ENCODE results near the gene IRGC. TPM values are rescaled to one million over a fixed set of nuclear protein-coding genes. Genes with fewer than 3 reads are reported as not detected.

IRGC gene
- total RNA-seq, 3 donors from 2014 or later: not detected

DNA sequence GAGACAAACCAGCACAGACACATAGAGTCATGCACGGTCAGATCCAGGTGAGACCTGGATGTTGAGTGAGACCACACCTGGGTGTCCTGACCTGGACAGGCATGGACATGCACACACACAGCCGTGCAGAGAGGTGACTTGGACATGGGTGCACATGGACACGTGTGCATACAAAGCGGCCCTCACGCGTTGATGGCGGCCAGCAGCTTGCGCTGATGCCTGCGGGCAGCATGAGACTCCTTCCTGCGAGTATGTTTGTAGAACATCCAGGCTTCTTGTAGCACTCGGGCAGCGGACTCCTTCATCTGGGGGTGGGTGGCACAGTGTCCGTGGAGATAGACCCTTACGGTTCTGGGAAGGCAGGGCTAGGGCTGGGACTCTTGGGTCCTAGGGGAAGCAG is 53.4 kb downstream of the IRGC start:
- H3K36me3 ChIP-seq (ENCODE audit: low read depth): no peaks in the 10 kb centered on the region
- intact Hi-C loops (cut with DNase I, micrococcal nuclease): no loop called here
- ATAC-seq: no peak

More for the DNA sequence above, 53.4 kb downstream of the IRGC start:
- peaks cover 47% of the 10 kb centered on the region for H3K4me1 ChIP-seq (ENCODE audit: low read depth)
- no peak overlapping the region for H3K4me3 ChIP-seq
- TF ChIP-seq, protein P1, sequence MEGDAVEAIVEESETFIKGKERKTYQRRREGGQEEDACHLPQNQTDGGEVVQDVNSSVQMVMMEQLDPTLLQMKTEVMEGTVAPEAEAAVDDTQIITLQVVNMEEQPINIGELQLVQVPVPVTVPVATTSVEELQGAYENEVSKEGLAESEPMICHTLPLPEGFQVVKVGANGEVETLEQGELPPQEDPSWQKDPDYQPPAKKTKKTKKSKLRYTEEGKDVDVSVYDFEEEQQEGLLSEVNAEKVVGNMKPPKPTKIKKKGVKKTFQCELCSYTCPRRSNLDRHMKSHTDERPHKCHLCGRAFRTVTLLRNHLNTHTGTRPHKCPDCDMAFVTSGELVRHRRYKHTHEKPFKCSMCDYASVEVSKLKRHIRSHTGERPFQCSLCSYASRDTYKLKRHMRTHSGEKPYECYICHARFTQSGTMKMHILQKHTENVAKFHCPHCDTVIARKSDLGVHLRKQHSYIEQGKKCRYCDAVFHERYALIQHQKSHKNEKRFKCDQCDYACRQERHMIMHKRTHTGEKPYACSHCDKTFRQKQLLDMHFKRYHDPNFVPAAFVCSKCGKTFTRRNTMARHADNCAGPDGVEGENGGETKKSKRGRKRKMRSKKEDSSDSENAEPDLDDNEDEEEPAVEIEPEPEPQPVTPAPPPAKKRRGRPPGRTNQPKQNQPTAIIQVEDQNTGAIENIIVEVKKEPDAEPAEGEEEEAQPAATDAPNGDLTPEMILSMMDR (IDR thresholded peaks at IDR 0.05): no peak
- H3K9me3 ChIP-seq: no peaks in the 10 kb centered on the region
- DNase-seq: no peak

Other genes starting within 250 kb of the IRGC start
- 10 to 100 TPM; 13.2 to 22.4 (median 21.3) TPM for gene PHLDB3, start 211.3 kb upstream of the IRGC start, total RNA-seq
- 100 to 1,000 TPM; 235 to 713 (median 450) TPM for gene ETHE1, start 188.9 kb upstream of the IRGC start, total RNA-seq
- gene ZNF575, start 182.9 kb upstream of the IRGC start, total RNA-seq: 10 to 100 TPM in 1 of 3 donors, 1 to 10 TPM in 2; 9.1 to 18.2 (median 9.6) TPM
- 10 to 100 TPM; 16.4 to 33.4 (median 21.1) TPM for gene XRCC1, start 140.5 kb upstream of the IRGC start, total RNA-seq
- gene PINLYP, start 140.3 kb upstream of the IRGC start, total RNA-seq: 1 to 10 TPM in 2 of 3 donors, under 1 TPM in 1; 0.61 to 7.4 (median 2.0) TPM
- 10 to 100 TPM; 18.9 to 29.4 (median 21.9) TPM for gene IRGQ, start 119.9 kb upstream of the IRGC start, total RNA-seq
- gene ZNF576, start 119.5 kb upstream of the IRGC start, total RNA-seq: 10 to 100 TPM; 15.4 to 18.9 (median 16.3) TPM
- under 1 TPM; 0.14 to 0.63 (median 0.41) TPM for gene SRRM5, start 104.0 kb upstream of the IRGC start, total RNA-seq
- gene ZNF428, start 96.4 kb upstream of the IRGC start, total RNA-seq: 10 to 100 TPM; 13.6 to 40.2 (median 19.4) TPM
- gene CADM4, start 76.2 kb upstream of the IRGC start, total RNA-seq: 10 to 100 TPM in 1 of 3 donors, 1 to 10 TPM in 2; 1.2 to 26.2 (median 3.4) TPM
- gene PLAUR, start 45.9 kb upstream of the IRGC start, total RNA-seq: 100 to 1,000 TPM in 1 of 3 donors, 10 to 100 TPM in 2; 62.0 to 100 (median 75.1) TPM
- 10 to 100 TPM; 32.2 to 41.4 (median 34.7) TPM for gene SMG9, start 38.9 kb downstream of the IRGC start, total RNA-seq
- 10 to 100 TPM; 14.9 to 36.2 (median 36.1) TPM for gene KCNN4, start 64.9 kb downstream of the IRGC start, total RNA-seq
- gene LYPD5, start 86.4 kb downstream of the IRGC start, total RNA-seq: 1 to 10 TPM in 2 of 3 donors, under 1 TPM in 1; 0.61 to 4.8 (median 3.9) TPM
- gene ZNF283, start 111.2 kb downstream of the IRGC start, total RNA-seq: 10 to 100 TPM in 2 of 3 donors, 1 to 10 TPM in 1; 7.6 to 21.8 (median 14.1) TPM
- 1 to 10 TPM in 2 of 3 donors, under 1 TPM in 1; 0.58 to 5.5 (median 1.7) TPM for gene ZNF404, start 167.9 kb downstream of the IRGC start, total RNA-seq
- gene ZNF45, start 219.2 kb downstream of the IRGC start, total RNA-seq: 10 to 100 TPM in 2 of 3 donors, 1 to 10 TPM in 1; 9.8 to 15.9 (median 13.4) TPM
- 1 to 10 TPM; 1.9 to 5.8 (median 1.9) TPM for gene ZNF221, start 235.2 kb downstream of the IRGC start, total RNA-seq

All from mucosa of descending colon (tissue), 3 donors.